GM12874 (cell line): ENCODE results near the gene MC5R.

ENCODE experiments used
- TF ChIP-seq, protein P1 (sequence below): IDR thresholded peaks from 2 replicates; pipeline ENCODE4 v1.5.1; 2011; ENCODE audit warnings: low read depth, mild to moderate bottlenecking, control low read depth, low read length, moderate library complexity; ENCODE audit not compliant: insufficient read depth

The MC5R gene

DNA sequence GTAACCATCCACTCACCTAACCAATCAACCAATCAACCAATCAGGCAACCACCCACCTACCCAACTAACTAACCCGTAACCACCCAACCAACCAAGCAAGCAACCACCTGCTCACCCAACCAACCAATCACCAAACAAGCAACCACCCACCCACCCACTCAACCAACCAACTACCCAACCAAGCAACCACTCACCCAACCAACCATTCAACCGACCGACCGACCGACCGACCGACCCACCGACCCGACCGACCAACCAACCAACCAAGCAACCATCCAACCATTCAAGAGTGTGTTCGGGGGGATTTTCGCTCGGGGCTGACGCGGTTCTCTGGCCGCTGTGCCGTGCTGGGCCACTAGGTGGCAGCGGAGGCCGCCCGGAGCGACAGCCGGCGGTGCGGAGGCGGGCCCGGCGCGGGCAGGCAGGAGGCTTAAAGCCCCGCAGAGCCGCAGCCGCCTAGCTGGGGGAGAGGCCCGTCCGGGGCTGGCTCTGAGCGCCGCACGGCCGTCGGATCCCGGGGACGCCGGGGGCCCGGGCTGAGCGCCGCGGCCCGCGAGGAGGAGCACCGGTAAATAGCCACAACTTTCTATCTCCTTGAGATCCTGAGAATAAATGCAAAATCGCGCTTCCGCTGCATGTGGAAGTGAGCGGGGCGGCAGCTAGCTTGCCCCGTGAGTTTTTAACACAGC lies at the start of gene MC5R:
Gene MC5R (plus strand): TSS at position 443 of the 689 bp plus-strand sequence. CDS start 1,617 bp downstream, outside the sequence.
- TF ChIP-seq, protein P1, sequence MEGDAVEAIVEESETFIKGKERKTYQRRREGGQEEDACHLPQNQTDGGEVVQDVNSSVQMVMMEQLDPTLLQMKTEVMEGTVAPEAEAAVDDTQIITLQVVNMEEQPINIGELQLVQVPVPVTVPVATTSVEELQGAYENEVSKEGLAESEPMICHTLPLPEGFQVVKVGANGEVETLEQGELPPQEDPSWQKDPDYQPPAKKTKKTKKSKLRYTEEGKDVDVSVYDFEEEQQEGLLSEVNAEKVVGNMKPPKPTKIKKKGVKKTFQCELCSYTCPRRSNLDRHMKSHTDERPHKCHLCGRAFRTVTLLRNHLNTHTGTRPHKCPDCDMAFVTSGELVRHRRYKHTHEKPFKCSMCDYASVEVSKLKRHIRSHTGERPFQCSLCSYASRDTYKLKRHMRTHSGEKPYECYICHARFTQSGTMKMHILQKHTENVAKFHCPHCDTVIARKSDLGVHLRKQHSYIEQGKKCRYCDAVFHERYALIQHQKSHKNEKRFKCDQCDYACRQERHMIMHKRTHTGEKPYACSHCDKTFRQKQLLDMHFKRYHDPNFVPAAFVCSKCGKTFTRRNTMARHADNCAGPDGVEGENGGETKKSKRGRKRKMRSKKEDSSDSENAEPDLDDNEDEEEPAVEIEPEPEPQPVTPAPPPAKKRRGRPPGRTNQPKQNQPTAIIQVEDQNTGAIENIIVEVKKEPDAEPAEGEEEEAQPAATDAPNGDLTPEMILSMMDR, result peak; percentile 98

DNA sequence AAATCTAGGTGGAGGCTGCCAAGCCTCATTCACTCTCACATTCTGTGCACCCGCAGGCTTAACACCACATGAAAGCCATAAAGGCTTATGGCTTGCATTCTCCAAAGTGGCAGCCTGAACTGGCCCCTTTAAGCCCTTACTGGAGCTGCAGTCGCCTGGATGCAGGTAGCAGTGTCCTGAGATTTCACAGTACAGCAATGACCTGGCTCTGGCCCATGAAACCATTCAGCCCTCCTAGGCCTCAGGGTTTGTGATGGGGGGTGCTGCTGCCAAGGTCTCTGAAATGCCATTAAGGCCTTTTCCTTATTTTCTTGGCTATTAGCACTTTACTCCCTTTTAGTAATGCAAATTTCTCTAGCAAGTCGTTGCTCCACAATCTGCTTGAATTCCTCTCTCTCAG lies 48.9 kb upstream of the MC5R start:
- TF ChIP-seq, protein P1, result no peak

DNA sequence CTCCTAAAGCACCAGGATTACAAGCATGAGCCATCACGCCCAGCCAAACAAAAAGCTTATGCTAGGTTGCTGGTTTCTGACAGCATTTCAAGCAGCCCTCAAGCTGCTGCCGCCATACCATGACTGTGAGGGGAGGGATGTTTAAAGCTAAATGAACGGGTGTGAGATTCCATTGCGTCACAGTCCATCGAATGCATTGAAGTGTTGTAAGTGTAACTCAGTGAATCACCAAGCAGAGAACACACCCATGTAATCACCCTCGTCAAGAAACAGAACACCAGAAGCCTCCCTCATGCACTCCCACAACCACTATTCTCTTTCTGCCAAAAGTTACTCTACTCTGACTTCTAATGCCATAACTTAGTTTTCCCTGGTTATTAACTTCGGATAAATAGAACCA lies 32.8 kb upstream of the MC5R start:
- TF ChIP-seq, protein P1, result no peak

DNA sequence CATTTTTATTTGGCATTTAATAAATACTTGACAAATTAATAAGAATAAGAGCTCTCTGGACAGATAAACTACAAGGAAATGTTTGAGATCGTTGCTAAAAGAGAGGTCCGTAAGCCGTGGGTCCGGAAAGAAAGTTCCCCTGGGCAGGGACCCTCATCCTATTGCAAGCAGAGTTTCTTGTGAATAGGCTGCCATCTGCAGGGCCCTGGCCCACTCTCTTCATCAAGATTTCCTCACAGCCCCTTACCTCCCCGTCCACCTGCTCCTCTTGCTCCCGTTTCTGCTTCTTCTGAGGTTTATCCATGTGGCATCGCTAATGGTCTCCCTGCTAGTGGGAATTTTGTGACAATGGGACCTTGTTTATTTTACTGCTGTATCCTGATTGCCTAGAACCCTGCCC lies 30.1 kb upstream of the MC5R start:
- TF ChIP-seq, protein P1, result no peak

DNA sequence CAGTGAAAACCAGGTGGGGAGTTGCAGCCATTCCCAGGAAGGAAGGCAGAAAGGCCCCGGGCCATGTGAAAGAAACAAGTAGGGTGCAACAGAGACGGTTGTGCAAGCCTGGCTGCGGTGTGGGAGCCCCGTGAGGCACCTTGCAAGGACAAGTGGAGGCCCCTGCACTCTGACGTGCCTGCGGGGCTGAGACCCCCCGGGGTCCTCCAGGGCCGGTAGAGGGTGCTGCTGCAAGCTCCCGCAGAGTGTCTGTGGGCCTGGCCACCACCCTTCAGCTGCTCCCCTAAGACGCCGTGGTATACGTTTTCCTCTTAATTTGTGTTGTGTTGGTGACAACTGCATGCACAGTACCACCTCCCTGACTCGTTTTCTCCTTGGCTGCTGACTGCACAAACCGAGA lies 27.4 kb upstream of the MC5R start:
- TF ChIP-seq, protein P1, result no peak

DNA sequence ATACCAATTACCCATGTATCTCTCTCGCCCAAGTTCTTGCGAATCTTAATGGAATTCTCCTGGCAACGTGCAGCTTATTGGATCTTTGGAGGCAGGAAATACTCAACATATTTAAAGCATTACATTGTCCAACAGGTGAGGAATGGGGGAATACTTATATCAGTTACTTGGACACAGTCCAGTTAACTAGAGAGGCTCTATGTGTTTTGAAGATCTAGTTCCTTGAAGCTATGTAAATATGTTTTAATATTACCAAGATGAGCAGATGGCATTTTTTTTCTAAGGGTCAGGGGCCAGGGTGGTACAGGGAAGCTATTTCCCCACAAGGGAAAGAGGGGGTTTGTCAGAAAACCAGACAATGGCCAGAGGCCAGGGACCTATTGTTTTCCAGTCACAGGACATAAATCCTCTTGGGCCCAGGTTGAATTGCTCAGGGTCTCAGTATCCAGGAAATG lies 26.8 kb upstream of the MC5R start:
- TF ChIP-seq, protein P1, result no peak

DNA sequence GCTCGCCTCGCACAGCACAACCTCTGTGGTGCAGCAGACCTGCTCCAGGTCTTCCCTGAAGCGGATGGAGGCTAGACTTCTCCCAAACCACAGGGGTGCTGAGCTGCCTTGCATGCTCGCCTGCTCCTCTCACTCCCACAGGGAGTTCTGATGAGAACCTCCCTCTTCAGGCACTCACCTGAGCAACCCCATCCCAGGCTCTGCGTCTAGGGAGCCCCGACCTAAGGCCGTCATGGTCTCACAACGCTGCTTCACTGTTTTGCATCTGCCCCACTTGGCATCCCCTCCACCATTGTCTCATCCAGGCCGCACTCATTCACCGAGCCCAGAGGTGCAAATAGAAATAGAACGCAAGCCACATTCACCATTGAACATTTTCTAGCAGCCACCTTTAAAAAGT lies 24.6 kb upstream of the MC5R start:
- TF ChIP-seq, protein P1, result no peak
